GM12892 (cell line): ENCODE data around the gene SEMA6D.

Source experiments
- POLR2A ChIP-seq: IDR thresholded peaks from 2 replicates; pipeline ENCODE4 v1.6.1; 2011; ENCODE audit warnings: low read depth, low read length, control low read depth
- POLR2AphosphoS5 ChIP-seq: IDR thresholded peaks from 2 replicates; pipeline ENCODE4 v1.6.1; 2011; ENCODE audit warnings: low read depth, low read length, control low read depth

DNA sequence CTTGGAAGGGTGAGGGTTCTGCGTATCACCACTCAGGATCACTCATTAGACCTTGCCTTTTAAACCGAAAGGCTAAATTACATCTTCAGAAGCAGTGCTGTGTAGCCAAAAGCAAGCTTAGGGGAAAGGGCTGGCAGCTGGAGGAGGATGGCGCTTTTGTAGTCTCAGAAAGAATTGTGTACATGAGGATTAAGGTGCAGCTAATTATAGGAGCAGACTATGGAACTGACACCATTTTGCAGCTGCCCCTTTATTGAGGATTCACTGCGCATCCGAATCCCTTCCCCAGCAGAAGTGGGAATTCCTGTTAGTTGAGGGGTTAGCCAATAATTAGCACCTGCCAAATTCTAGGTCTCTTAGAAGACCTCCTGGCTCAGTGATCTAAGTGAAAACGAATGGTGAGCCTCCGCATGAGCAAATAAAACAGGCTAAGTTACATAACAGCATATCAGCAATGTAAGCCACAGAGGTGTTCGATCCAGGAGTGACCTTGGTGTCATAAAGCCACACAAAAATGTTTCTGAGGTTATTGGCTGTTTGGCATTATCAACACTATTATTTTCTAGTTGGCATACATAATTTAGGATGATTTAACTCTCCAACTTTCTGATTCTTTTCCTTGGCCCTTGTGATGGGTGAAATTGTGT lies 42.6 kb upstream of the SEMA6D start:
- no peak for TF ChIP-seq POLR2AphosphoS5
- no peak for TF ChIP-seq POLR2A
